Thoracic aorta endothelial cell (primary cell): ENCODE data around the gene C6orf163. TPM values are rescaled to one million over a fixed set of nuclear protein-coding genes. Genes with fewer than 3 reads are reported as not detected.

Experiments used
- total RNA-seq: library from RNA; depleted of rRNA; stranded (reverse); fragments of >200 nt; gene quantifications from 2 replicates; pipeline ENCODE4 v1.2.3, GENCODE V29; 2012

Gene C6orf163
- 3.1 and 4.6 TPM in 2 replicates for total RNA-seq

GRCh38 chr6:87344731-87345130 is at the start of gene C6orf163:
C6orf163 (plus strand) TSS chr6:87344813; CDS start chr6:87345100, 287 bp downstream.

GRCh38 chr6:87322304-87323212 is 22.1 kb upstream of the C6orf163 start, which contains the start of gene SMIM8:
SMIM8 (plus strand) TSS chr6:87322588; CDS start chr6:87337032, 14,444 bp downstream.

GRCh38 chr6:87407901-87408720 is 63.5 kb downstream of the C6orf163 start, which contains the start of gene CFAP206:
CFAP206 (plus strand) TSS chr6:87407972; CDS start chr6:87409840, 1,868 bp downstream.

Other genes with a start within 250 kb of the C6orf163 start
- not detected in 2 replicates for gene CGA, start 249.7 kb upstream of the C6orf163 start, total RNA-seq
- gene ZNF292, start 189.2 kb upstream of the C6orf163 start, total RNA-seq: 46.2 and 46.5 TPM in 2 replicates
- 8.0 and 9.5 TPM in 2 replicates for gene SMIM8, start 22.2 kb upstream of the C6orf163 start, total RNA-seq
- gene GJB7, start 15.5 kb upstream of the C6orf163 start, total RNA-seq: not detected in 2 replicates
- gene CFAP206, start 63.2 kb downstream of the C6orf163 start, total RNA-seq: 0.50 and 0.53 TPM in 2 replicates
- gene SLC35A1, start 128.2 kb downstream of the C6orf163 start, total RNA-seq: 15.7 and 18.2 TPM in 2 replicates
- gene RARS2, start 245.2 kb downstream of the C6orf163 start, total RNA-seq: 37.5 and 40.1 TPM in 2 replicates
- gene ORC3, start 245.3 kb downstream of the C6orf163 start, total RNA-seq: 30.6 and 41.3 TPM in 2 replicates